Activated CD8-positive, alpha-beta memory T cell treated with anti-CD3 and anti-CD28 coated beads, Interleukin-2, amount 10 ng/mL, durations not matched to agents 7 days and 5 days (primary cell): ENCODE results near the gene PRSS36. TPM values are rescaled to one million over a fixed set of nuclear protein-coding genes. Genes with fewer than 3 reads are reported as not detected.
A peak's percentile ranks its signal among the peaks of the same experiment; 100 is the strongest.

Experiments
- ATAC-seq: fragments of 150-1000 bp; cut with Tn5 transposase; one replicate; pipeline ENCODE4 v1.10.0; 2021; ENCODE audit warnings: moderate library complexity
- CTCF ChIA-PET: fragments of 350-600 bp; sonication (Branson Sonifier 250); formaldehyde crosslinking; loops from one replicate; lab custom pipeline; 2021; ENCODE audit warnings: antibody characterized with exemption; lab: Charles Lee
- DNase-seq: peaks from one replicate; pipeline ENCODE4 v3.0.0-alpha.2; 2020
- H3K27ac Mint-ChIP-seq: one replicate; pipeline ENCODE4 v1.8.0; 2021; ENCODE audit warnings: mild to moderate bottlenecking, mixed read lengths
- H3K27me3 Mint-ChIP-seq: one replicate; pipeline ENCODE4 v1.8.0; 2021; ENCODE audit warnings: mixed read lengths
- H3K36me3 Mint-ChIP-seq: one replicate; pipeline ENCODE4 v1.8.0; 2021; ENCODE audit warnings: mild to moderate bottlenecking, mixed read lengths
- H3K4me1 Mint-ChIP-seq: one replicate; pipeline ENCODE4 v1.8.0; 2021; ENCODE audit warnings: mixed read lengths
- H3K4me3 Mint-ChIP-seq: one replicate; pipeline ENCODE4 v1.8.0; 2021; ENCODE audit warnings: mild to moderate bottlenecking, moderate library complexity, mixed read lengths
- H3K9me3 Mint-ChIP-seq: one replicate; pipeline ENCODE4 v1.8.0; 2022; ENCODE audit warnings: low read depth, mixed read lengths
- total RNA-seq, 2 experiments: library from RNA; stranded (reverse); gene quantifications; one replicate each; pipeline ENCODE4 v1.2.3, GENCODE V29; 2021

The PRSS36 gene
- total RNA-seq, 2 experiments from 2014 or later, result 0.59 to 0.96 TPM

- no peak for DNase-seq
- no peaks in the 10 kb centered on the region for H3K9me3 Mint-ChIP-seq
- no peaks in the 10 kb centered on the region for H3K36me3 Mint-ChIP-seq
- ATAC-seq, result no peak
- CTCF ChIA-PET, result interaction anchor here (1.2 kb wide), 1 partner anchor 9 kb away, joined by 4 read pairs; no protein-coding TSS in a partner anchor
- no peak overlapping the region for H3K27ac Mint-ChIP-seq
- H3K27me3 Mint-ChIP-seq, result no peaks in the 10 kb centered on the region
- no peak overlapping the region for H3K4me3 Mint-ChIP-seq
- H3K4me1 Mint-ChIP-seq, result no peaks in the 10 kb centered on the region
Observed at GRCh38 chr16:31133046-31133501, 16.8 kb downstream of the PRSS36 start.

GRCh38 chr16:31132303-31132979 lies 17.4 kb downstream of the PRSS36 start:
- DNase-seq (no peak), ATAC-seq (no peak)
- no peak overlapping the region for H3K27ac Mint-ChIP-seq
- peaks cover 4% of the 10 kb centered on the region for H3K36me3 Mint-ChIP-seq
- CTCF ChIA-PET, result no interaction called here
- no peaks in the 10 kb centered on the region for H3K4me1 Mint-ChIP-seq
- H3K4me3 Mint-ChIP-seq, result no peak overlapping the region
- H3K27me3 Mint-ChIP-seq, result no peaks in the 10 kb centered on the region
- no peaks in the 10 kb centered on the region for H3K9me3 Mint-ChIP-seq

DNA sequence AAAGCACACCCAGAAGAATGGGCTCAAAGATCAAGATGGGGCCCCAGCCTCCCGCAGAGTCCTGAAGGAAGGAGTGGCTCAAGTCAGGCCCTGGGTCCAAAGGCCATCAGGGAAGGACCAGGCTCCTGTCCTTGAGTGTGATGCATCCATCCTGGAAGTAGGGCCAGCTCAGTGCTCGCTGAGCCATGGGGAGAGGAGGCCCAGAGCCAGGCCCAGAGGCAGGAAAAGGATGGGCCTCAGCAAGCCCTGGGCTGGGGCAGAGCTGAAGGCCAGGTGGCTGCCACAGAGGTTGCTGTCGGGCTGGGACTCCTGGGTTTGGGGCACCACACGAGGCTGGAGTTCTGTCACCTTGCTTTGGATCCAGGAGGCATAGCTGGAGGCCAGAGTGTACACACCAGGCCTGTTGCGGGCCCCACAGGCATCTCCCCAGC lies 18.0 kb downstream of the PRSS36 start:
- no peaks in the 10 kb centered on the region for H3K9me3 Mint-ChIP-seq
- DNase-seq (no peak), ATAC-seq (no peak)
- peaks cover 5% of the 10 kb centered on the region for H3K36me3 Mint-ChIP-seq
- H3K27ac Mint-ChIP-seq, result no peak overlapping the region
- H3K27me3 Mint-ChIP-seq, result no peaks in the 10 kb centered on the region
- H3K4me1 Mint-ChIP-seq, result no peaks in the 10 kb centered on the region
- H3K4me3 Mint-ChIP-seq, result no peak overlapping the region
- CTCF ChIA-PET, result no interaction called here

DNA sequence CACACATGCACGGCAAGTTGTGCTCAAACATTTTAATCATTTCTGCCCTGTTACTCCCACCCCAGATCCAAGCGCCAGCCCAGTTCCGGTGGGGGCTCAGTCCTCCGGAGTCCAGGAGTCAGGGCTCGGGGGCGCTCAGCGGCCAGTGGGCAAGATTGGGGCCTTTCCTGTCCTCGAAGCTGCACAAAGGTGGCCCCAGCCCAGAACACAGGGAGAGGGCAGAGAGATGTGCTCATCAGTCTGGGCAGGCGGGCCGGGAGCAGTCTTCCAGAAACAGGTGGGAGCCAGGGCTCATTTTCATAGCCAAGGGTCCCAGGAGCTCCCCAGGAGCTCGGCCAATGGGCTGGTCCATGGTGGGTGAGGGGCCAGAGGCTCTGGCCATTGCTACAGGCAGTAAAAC lies 18.4 kb downstream of the PRSS36 start:
- H3K4me1 Mint-ChIP-seq, result no peaks in the 10 kb centered on the region
- H3K9me3 Mint-ChIP-seq, result no peaks in the 10 kb centered on the region
- H3K4me3 Mint-ChIP-seq, result no peak overlapping the region

GRCh38 chr16:31130899-31131298 lies 19.0 kb downstream of the PRSS36 start:
- H3K27me3 Mint-ChIP-seq, result no peaks in the 10 kb centered on the region
- no peak for ATAC-seq
- H3K4me1 Mint-ChIP-seq, result peaks cover under 1% of the 10 kb centered on the region
- CTCF ChIA-PET, result interaction anchor here (1.3 kb wide), 1 partner anchor 14 kb away, joined by 3 read pairs; no protein-coding TSS in a partner anchor
- H3K4me3 Mint-ChIP-seq, result no peak overlapping the region
- peaks cover 5% of the 10 kb centered on the region for H3K36me3 Mint-ChIP-seq
- no peak overlapping the region for H3K27ac Mint-ChIP-seq
- no peak for DNase-seq
- H3K9me3 Mint-ChIP-seq, result no peaks in the 10 kb centered on the region

More for the DNA sequence above, 18.4 kb downstream of the PRSS36 start:
- Mint-ChIP-seq H3K27me3 (no peaks in the 10 kb centered on the region), H3K27ac (no peak overlapping the region), H3K36me3 (peaks cover 5% of the 10 kb centered on the region)
- CTCF ChIA-PET, result interaction anchor here (1.3 kb wide), 1 partner anchor 13 kb away, joined by 3 read pairs; no protein-coding TSS in a partner anchor
- no peak for DNase-seq
- no peak for ATAC-seq

DNA sequence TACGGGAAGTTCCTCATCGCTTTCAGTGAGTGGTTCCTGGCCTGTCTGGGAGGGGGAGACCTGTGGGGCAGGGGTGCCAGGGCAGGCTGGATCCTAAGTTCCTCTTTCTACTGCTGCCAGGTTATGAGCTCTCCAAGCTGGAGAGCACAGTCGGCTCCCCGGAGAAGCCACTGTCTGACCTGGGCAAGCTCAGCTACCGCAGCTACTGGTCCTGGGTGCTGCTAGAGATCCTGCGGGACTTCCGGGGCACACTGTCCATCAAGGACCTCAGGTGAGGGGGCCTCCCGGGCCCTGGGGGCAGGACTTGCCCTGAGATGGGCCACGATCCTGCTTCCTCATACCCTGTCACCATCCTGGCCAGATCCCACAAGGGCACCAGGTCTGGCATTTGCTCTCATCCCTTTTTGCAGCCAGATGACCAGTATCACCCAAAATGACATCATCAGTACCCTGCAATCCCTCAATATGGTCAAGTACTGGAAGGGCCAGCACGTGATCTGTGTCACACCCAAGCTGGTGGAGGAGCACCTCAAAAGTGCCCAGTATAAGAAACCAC lies 19.5 kb downstream of the PRSS36 start:
- H3K27me3 Mint-ChIP-seq, result no peaks in the 10 kb centered on the region
- DNase-seq (no peak), ATAC-seq (no peak)
- no peaks in the 10 kb centered on the region for H3K9me3 Mint-ChIP-seq
- H3K27ac Mint-ChIP-seq, result no peak overlapping the region
- peaks cover 5% of the 10 kb centered on the region for H3K36me3 Mint-ChIP-seq
- H3K4me1 Mint-ChIP-seq, result peaks cover 2% of the 10 kb centered on the region
- CTCF ChIA-PET, result interaction anchor here (1.3 kb wide), 1 partner anchor 14 kb away, joined by 3 read pairs; no protein-coding TSS in a partner anchor
- H3K4me3 Mint-ChIP-seq, result no peak overlapping the region

GRCh38 chr16:31129568-31130335 lies 20.1 kb downstream of the PRSS36 start:
- H3K27ac Mint-ChIP-seq, result no peak overlapping the region
- CTCF ChIA-PET, result no interaction called here
- H3K4me1 Mint-ChIP-seq, result peaks cover 2% of the 10 kb centered on the region

DNA sequence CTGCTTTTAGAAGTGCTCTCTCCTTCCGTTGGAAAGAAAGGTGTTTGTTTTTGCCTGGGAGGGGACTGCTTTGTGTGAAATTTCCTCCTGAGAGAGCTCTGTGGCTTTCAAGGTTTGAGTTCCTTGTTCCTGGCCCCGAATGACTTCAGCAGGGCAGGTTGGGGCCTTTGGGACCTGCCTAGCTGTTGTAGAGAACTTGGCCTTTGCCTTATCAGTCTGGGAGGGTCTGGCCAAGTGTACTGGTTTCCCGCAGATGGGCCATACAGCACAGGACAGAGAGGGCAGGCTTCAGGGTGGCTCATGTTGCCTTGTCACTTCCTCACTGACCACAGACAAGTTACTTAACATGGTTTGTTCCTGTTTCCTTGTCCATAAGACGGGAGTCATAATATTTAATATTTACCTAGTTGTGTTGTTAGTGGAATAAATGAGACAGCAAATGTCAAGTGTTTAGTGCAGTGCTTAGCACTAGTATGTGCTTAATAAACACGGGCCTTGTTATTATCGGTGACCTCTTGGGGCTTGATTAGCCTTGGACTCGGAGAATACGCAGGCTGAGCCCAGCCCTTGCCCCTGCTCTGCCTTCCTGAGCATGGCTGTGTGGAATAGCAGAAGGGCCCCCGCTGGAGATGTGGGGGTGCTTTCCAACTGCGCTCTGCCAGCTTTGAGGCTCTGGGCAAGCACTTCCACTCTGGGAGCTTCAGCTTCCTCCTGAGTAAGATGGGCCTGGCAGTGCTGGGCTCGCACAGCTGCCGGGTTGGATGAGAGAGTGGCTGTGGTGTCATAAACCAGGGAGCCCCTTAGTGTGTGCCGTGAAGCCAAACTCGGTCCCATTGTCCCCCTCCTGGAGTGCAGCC lies 20.9 kb downstream of the PRSS36 start:
- Mint-ChIP-seq H3K9me3 (no peaks in the 10 kb centered on the region), H3K36me3 (peaks cover 5% of the 10 kb centered on the region), H3K27me3 (no peaks in the 10 kb centered on the region), H3K27ac (peak overlapping the region; percentile 74), H3K4me1 (peaks cover 2% of the 10 kb centered on the region), H3K4me3 (no peak overlapping the region)
- ATAC-seq (no peak), DNase-seq (no peak)
- CTCF ChIA-PET, result no interaction called here

More at GRCh38 chr16:31129568-31130335, 20.1 kb downstream of the PRSS36 start:
- no peaks in the 10 kb centered on the region for H3K27me3 Mint-ChIP-seq
- no peak for DNase-seq
- H3K4me3 Mint-ChIP-seq, result no peak overlapping the region
- no peaks in the 10 kb centered on the region for H3K9me3 Mint-ChIP-seq
- ATAC-seq, result no peak
- peaks cover 5% of the 10 kb centered on the region for H3K36me3 Mint-ChIP-seq

GRCh38 chr16:31127182-31127581 lies 22.7 kb downstream of the PRSS36 start:
- CTCF ChIA-PET, result interaction anchor here (1.1 kb wide), 1 partner anchor 15 kb away, joined by 4 read pairs; no protein-coding TSS in a partner anchor
- H3K27me3 Mint-ChIP-seq, result no peaks in the 10 kb centered on the region
- DNase-seq (no peak), ATAC-seq (no peak)
- peaks cover 7% of the 10 kb centered on the region for H3K36me3 Mint-ChIP-seq
- no peak overlapping the region for H3K4me3 Mint-ChIP-seq
- H3K9me3 Mint-ChIP-seq, result no peaks in the 10 kb centered on the region
- no peak overlapping the region for H3K27ac Mint-ChIP-seq
- peaks cover 2% of the 10 kb centered on the region for H3K4me1 Mint-ChIP-seq

GRCh38 chr16:31125844-31126243 lies 24.0 kb downstream of the PRSS36 start:
- DNase-seq (no peak), ATAC-seq (no peak)
- no peak overlapping the region for H3K4me3 Mint-ChIP-seq
- CTCF ChIA-PET, result interaction anchor here (1.1 kb wide), 1 partner anchor 8 kb away, joined by 3 read pairs; the partner anchor contains the start of gene KAT8
- peaks cover 14% of the 10 kb centered on the region for H3K36me3 Mint-ChIP-seq
- H3K27ac Mint-ChIP-seq, result no peak overlapping the region
- no peaks in the 10 kb centered on the region for H3K9me3 Mint-ChIP-seq
- peaks cover 2% of the 10 kb centered on the region for H3K4me1 Mint-ChIP-seq
- no peaks in the 10 kb centered on the region for H3K27me3 Mint-ChIP-seq

DNA sequence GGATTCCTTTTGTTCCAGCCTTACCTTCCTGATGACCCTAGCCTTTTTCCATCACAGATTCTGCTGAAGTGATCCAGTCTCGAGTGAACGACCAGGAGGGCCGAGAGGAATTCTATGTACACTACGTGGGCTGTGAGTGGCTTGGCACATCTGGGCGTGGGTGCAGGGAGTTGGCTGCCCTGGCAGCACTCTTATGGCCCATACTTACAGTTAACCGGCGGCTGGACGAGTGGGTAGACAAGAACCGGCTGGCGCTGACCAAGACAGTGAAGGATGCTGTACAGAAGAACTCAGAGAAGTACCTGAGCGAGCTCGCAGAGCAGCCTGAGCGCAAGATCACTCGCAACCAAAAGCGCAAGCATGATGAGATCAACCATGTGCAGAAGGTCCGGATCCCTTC lies 29.7 kb downstream of the PRSS36 start:
- Mint-ChIP-seq H3K36me3 (peaks cover 18% of the 10 kb centered on the region), H3K9me3 (no peaks in the 10 kb centered on the region), H3K4me3 (no peak overlapping the region), H3K27ac (no peak overlapping the region), H3K27me3 (no peaks in the 10 kb centered on the region), H3K4me1 (peaks cover 18% of the 10 kb centered on the region)
- CTCF ChIA-PET, result interaction anchor here (4.6 kb wide), 1 partner anchor 23 kb away, joined by 25 read pairs; no protein-coding TSS in a partner anchor
- DNase-seq, result no peak
- no peak for ATAC-seq

GRCh38 chr16:31118223-31119155 lies 31.4 kb downstream of the PRSS36 start:
- ATAC-seq (no peak), DNase-seq (no peak)
- peak overlapping the region; percentile 82 for H3K27ac Mint-ChIP-seq
- peak overlapping the region; percentile 87 for H3K4me3 Mint-ChIP-seq
- H3K36me3 Mint-ChIP-seq, result peaks cover 18% of the 10 kb centered on the region
- H3K4me1 Mint-ChIP-seq, result peaks cover 25% of the 10 kb centered on the region
- no peaks in the 10 kb centered on the region for H3K27me3 Mint-ChIP-seq
- no peaks in the 10 kb centered on the region for H3K9me3 Mint-ChIP-seq
- CTCF ChIA-PET, result interaction anchor here (1.1 to 4.8 kb wide), 6 partner anchors 21 to 342 kb away, joined by 3 to 35 read pairs (median 6); partner anchors contain the start of genes HSD3B7, ZNF646 and ZNF668
